Activated T-cell treated with anti-CD3 and anti-CD28 coated beads, Interleukin-2, amount 50 U/mL, for 1 hour (primary cell): ENCODE results near the gene PISD.
"Not testable (repeated sequence)": the region's sequence is repeated elsewhere in the genome, so short reads cannot be mapped to it uniquely, and the experiment has no call there.

Experiments
- DNase-seq: peaks from one replicate; pipeline ENCODE4 v3.0.0-alpha.2; 2020

Gene PISD

DNA sequence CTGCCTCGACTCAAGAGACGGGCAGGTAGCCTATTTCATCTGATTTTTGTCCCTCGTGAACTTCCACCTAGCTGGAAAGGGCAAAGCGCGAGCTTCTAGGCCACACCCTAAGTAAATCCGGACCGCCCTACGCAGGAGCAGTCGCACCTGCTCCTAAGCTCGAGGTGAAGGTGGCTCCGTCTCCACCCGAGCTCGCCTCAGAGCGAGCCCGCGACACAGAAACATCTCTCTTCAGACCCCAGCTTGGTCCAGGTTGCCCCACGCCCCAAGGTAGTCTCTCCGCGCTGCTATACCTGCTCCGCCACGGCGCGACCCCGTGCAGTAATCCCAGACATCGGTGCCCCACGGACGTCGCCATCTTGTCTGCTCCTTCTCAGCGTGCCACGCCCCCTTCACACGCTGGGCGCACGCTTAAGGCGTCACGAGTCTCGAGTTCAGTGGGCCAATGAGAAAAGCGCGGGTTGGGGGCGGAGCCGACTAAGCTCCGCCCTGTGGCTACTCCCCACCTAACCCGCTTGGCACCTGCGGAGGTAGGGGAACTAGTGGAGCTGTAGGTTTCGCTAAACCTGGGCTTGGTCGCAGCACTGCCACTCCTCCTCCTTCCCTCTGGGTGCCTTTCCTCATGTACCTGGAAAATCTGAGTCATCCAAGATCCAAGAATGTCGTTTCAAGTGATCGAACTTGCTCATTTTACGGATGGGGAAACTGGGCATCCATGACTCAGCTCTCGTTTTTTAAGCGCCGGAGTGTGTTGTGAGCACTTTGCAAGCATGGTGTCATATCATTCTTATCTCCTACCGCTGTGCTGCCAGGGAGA lies at the start of gene PISD:
TSS of gene PISD (minus strand) at position 365 of the 817 bp plus-strand sequence. CDS start at position 358, 7 bp downstream.
- peak; percentile 98 for DNase-seq

DNA sequence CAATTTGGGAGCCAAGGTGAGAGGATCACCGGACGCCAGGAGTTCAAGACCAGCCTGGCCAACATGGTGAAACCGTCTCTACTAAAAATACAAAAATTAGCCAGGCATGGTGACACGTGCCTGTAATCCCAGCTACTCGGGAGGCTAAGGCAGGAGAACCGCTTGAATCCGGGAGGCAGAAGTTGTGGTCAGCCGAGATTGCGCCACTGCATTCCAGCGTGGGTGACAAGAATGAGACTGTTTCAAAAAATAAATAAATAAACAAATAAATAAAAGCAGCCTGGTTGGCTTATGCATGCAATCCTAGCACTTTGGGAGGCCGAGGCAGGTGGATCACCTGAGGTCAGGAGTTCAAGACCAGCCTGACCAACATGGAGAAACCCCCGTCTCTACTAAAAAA lies 49.2 kb upstream of the PISD start:
- not testable (repeated sequence) for DNase-seq

DNA sequence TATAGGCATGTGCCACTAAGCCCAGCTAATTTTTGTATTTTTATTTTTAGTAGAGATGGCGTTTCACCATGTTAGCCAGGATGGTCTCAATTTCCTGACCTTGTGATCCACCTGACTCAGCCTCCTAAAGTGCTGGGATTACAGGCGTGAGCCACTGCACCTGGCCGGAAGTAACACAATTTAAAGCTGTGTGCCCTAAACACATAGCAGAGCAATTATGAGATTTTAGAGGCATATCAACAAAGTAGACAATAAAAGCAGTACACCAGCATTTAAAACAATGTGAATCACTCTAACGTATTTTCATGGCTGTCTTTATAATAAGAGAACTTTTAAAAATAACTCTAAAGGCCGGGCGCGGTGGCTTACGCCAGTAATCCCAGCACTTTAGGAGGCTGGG lies 45.5 kb upstream of the PISD start:
- no peak for DNase-seq

DNA sequence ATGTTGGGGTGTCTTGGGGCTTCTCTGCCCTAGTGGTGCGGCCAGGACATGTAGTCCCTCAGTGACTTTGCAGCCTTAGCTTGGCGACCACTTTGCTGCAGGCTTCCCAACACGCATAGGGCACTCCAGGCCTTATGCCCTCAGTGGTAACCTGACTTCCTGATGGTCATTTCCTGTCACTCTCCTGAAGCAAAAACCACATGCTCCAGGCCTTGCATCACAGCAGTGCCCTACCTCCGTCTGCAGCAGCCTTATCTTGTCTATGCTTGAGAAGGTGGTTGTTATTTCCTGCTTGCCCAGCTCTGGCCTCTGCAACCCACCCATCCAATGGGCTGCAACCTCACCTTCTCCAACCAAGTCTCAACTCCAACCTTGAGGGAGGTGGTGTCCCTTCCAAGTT lies 33.4 kb upstream of the PISD start:
- no peak for DNase-seq

DNA sequence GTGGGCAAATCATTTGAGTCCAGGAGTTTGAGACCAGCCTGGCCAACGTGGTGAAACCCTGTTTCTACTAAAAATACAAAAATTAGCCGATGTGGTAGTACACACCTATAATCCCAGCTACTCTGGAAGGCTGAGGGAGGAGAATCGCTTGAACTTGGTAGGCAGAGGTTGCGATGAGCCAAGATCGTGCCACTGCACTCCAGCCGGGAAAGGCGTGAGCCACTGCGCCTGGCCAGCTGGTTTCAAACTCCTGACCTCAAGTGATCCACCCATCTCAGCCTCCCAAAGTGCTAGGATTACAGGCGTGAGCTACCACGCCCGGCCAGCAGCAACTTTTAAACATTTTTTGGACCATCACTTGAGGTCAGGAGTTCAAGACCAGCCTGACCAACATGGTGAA lies 32.0 kb upstream of the PISD start:
- DNase-seq: not testable (repeated sequence)

DNA sequence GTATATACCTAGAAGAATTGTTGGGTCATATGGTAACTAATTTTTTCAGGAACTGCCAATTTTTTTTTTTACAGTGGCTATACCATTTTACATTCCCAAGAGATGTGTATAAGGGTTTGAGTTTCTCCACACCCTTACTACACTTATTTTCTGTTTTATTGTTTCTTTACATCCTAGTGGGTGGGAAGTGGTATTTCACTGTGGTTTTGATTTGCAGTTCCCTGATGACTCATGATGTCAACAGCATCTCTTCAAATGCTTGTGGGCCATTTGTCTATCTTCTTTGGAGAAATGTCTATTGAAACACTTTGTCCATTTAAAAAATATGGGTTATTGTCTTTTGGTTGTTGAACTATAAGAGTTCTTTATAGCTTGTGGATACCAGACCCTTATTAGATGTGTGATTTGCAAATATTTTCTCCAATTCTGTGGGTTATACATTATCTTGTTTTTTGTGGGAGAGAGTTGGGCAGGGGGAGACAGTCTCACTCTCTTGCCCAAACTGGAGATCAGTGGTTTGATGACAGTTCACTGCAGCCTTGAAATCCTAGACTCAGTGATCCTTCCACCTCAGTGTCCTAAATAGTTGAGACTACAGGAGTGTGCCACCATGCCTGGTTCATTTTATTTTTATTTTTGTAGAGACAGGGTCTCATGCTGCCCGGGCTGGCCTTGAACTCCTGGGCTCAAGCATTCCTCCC lies 30.3 kb upstream of the PISD start:
- DNase-seq: no peak

DNA sequence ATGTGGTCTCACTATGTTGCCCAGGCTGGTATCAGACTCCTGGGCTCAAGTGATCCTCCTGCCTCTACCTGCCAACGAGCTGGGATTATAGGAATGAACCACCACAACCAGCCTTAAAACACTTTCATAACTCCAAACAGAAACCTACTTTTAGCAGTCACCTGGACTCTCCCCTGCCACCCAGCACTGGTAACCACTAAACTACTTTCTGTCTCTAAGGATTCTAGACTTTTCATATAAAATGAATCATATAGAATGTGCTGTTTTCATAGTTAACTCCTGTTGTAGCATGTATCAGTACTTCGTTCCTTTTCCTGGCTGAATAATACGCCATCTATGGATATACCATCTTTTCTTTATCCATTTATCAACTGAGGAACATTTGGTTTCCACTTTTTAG lies 29.4 kb upstream of the PISD start:
- DNase-seq: no peak

DNA sequence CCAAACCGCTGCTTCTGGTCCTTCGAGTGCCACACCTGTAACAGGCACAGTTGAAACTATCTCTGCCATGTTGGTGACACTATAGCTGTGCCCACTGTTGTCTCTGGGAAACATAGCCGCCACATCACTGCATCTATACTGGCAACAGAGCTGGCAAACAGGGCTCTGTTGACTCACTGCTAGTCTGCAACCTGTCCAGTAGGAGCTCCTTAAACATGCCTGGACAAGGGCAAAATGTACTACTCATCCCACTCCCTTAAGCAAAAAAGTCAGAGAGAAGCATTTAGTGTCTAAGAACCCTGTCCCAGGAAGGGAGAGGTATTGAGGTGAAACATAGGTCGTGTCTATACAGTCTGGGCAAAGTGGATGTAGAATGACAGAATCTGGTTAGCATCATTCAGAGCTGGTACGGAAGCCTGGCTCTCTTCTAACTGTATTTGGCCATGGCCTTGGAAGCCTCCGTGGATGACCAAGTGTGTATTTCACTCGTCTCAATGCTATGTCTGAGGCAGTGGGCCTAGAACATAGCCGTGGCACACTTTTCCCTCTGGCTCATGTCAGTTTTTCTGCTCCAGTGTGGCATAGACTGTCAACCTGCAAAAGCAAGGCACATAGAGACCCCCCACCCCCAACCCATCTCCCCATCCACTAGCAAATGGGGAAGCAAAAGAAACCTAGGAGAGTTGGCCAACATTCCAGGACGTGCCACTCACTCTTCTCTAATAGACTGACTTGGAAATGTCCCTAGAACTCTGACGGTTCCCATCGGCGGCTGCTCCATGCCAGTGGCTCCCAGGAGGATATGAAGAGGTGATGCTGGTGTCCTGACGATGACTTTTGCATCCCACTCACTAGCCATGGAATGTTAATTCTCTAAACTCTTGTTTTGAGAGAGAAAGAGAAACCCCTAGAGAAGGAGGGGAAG lies 21.4 kb upstream of the PISD start:
- no peak for DNase-seq

DNA sequence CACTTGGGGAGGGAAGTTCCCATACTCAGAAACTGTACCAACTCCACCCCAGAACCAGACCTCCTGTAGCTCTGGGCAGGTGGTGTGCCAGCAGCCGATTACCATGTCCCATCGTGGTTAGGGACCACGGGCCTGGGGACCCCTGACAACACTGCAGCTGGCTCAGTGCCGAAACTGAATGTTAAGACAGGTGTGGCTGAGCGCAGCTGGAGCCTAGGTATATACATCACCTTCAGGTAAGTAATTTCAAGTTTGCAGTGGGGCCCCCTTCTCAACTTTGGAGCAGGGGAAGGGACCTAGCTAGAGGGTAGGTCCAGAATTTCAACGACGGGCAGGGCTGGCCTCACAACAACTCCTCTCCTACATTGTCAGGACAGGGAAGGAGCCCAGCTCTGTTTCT lies 20.7 kb upstream of the PISD start:
- no peak for DNase-seq

DNA sequence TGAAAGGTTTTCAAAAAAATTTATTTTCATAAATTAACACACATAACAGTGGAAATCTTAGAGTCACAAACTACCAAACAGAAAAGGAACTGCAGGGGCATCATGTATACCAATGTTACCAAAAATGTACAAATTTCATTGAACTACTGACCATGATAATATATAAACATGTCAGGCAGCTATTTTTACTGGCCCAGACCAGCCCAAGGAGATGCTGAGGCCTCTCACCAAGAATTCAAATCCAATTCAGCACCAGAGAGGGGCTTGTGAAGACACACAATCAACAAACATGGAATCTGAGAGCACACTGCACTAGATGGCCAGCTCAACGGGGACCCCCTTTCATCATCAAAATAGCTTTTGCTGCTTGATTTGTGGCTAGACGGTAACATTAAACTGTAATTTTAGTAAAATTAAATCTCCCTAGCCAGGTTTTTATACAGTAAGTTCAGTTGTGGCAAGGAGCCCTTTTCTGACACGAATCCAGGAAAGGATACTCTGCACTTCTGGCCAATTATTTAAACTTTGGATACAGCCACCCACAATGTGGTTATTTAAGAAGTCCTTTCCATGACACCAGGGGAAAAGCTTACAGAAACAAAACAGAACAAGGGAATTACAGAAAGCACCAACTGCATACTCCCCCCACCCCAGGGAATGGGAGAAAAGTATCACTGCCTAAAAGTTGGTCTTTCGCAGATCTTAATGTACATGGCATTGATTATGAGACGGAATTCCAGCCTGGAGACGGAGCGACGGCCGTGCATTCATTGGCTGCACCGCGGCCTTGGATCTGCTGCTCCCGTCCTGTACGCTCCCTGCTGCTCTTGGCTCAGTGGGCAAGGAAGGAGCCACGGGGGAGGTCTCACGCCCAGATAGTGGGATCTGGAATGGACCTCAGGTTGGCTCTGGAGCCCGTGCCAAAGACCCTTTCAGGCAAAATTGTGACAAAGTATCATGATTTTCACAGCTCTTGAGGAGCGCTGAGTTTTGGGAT lies 19.6 kb upstream of the PISD start:
- DNase-seq: no peak

DNA sequence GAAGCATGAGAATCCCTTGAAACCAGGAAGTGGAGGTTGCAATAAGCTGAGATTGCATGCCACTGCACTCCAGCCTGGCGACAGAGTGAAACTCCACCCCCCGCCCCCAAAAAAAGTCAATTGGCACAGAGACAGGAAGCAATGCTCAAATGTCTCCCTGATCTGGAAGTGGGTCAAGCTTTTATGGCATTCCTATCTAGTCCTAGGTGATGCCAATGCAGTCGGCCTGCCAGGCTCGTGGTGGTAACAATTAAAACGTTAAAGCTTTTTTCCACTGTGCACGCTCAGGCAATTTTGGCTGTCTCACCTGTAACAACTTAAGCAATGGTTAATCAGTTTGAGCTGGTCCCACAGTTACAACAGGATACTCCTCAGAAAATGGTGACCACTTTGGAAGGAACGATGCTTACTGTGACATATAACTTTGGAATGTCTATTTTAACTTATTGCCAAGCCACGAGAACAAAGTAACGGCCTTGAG lies 18.9 kb upstream of the PISD start:
- DNase-seq: no peak

DNA sequence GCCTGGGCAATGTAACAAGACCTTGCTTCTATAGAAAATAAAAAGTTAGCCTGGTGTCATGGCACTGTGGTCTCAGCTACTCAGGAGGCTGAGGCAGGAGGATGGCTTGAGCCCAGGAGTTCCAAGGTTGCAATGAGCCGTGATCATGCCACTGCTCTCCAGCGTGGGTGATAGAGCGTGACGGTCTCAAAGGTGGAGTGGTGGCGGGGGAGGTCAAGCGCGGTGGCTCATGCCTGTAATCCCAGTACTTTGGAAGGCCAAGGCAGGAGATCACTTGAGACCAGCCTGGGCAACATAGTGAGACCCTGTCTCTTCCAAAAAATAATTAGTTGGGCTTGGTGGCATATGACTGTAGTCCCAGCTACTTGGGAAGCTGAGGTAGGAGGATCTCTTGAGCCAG lies 16.7 kb upstream of the PISD start:
- no peak for DNase-seq

DNA sequence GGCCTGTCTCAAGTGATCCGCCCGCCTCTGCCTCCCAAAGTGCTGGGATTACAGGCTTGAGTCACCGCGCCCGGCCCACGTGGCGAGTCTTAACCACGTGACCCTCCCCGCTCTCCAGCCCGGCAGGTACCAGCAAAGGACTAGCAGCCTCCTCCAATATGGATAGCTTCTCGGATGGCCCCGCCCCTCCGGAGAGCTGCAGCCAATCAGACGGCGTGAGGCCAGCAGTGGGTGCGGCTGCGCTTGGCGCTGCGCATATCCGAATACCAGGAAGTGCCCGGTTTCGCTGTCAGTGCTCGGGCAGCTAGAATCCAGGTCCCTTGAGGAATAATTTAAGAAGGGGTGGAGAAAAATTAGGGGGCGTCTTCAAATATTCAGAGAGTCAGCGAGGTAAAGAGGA lies 14.7 kb upstream of the PISD start:
- peak; percentile 92 for DNase-seq

DNA sequence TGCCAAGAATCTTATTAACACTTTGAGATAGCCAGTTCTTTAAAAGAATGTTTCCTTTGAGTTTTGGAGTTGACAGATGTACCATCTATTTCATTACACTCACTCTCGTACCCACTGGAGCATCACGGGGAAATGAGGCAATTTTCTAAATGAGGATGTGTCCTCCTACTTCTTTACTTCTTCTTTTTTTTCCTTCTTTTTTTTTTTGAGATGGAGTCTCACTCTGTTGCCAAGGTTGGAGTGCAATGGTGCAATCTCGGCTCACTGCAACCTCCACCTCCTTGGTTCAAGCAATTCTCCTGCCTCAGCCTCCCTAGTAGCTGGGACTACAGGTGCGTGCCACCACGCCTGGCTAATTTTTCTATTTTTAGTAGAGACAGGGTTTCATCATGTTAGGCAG lies 12.2 kb upstream of the PISD start:
- DNase-seq: not testable (repeated sequence)

DNA sequence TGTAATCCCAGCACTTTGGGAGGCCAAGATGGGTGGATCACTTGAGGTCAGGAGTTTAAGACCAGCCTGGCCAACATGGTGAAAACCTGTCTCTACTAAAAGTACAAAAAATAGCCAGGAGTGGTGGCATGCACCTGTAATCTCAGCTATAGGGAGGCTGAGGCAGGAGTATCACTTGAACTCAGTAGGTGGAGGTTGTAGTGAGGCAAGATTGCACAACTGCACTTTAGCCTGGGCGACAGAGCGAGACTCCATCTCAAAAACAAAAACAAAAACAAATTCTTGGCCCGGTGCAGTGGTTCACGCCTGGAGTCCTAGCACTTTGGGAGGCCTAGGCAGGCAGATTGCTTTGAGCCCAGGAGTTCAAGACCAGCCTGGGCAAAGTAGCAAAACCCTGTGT lies 6.8 kb upstream of the PISD start:
- DNase-seq: not testable (repeated sequence)

DNA sequence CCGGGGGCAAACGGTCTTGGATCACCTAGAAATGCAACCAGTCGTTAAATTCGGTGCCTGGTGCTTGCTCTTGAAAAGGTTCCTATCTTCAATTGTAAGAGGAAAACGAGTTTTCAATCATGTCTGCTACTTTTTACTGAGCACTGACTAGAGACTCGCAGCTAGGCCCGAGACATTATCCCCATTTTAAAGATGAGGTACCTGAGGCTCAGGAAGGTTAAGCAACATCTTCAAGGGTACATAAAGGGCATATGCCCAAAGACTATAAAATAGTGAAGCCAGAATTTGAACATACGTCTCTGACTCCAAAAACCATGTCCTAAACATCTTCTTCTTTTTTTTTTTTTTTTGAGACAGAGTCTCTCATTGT lies 638 bp upstream of the PISD start:
- no peak for DNase-seq

DNA sequence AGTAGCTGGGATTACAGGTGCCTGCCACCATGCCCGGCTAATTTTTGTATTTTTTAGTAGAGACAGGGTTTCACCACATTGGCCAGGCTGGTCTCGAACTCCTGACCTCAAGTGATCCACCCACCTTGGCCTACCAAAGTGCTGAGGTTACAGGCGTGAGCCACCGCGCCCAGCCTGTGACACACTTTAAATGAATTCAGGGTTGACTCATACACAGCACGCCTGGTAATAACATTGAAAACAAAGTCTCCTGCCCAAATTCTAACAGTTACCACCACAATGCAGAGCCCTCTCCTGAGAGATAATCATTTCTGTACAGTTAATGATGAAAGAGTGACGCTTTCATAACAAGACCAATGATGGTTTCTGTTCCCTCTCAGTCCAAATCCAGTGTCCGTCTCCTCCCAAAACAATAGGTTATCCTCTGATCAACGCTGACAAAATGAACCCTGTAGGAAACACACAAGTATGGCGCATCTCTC lies 1.1 kb downstream of the PISD start:
- DNase-seq: not testable (repeated sequence)

DNA sequence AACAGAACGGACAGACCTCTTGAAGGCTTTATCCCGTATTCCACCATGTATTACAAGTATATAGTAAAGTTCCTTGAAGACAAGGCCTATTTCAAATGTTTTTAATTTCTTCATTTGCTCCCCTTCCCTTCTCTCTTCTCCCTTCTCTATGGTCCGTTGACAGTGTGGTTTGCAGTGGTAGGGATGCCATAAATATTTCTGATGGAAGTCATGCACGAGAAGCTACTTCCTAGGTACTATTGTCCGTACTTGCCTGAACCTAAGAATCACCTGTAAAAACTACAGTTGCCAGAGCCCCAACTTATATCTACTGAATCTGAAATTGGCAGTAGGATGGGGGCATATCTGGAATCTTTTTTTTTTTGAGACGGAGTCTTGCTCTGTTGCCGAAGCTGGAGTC lies 2.8 kb downstream of the PISD start:
- no peak for DNase-seq

DNA sequence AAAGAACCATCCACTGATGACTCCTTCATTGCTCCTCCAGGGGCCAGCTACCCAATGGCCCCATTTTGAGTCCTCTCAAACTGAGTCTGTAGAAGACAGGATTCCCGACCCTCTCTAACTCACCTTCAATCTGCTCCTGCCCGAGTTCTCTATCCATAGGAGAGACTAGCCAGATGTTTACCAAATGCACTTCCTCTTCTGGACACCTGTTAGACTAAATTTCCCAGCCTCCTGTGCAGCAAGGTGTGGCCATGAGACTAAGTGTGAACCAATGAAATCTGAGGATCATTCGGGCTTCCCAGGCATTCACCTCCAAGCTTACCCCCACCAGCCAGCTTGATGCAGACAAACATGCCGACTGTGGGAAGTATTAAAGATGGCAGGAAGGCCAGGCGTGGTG lies 7.6 kb downstream of the PISD start:
- no peak for DNase-seq

DNA sequence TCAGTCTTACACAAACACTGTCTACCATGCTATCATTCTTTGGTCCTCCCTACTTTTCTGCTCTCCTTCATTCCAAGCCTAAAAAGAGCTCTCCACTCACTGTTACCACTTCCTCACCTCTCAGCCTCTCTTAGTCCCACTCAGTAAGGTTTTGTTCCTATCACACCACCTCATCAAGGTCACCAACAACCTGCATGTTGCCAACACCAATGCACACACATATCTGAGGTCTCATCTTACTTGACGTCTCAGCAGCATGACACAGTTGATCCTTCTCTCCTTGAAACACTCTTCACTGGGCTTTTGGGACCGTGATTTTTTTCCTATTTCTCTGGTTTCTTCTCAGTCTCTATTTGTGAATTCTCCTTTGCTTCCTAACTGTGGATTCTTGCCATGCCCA lies 8.1 kb downstream of the PISD start:
- no peak for DNase-seq

DNA sequence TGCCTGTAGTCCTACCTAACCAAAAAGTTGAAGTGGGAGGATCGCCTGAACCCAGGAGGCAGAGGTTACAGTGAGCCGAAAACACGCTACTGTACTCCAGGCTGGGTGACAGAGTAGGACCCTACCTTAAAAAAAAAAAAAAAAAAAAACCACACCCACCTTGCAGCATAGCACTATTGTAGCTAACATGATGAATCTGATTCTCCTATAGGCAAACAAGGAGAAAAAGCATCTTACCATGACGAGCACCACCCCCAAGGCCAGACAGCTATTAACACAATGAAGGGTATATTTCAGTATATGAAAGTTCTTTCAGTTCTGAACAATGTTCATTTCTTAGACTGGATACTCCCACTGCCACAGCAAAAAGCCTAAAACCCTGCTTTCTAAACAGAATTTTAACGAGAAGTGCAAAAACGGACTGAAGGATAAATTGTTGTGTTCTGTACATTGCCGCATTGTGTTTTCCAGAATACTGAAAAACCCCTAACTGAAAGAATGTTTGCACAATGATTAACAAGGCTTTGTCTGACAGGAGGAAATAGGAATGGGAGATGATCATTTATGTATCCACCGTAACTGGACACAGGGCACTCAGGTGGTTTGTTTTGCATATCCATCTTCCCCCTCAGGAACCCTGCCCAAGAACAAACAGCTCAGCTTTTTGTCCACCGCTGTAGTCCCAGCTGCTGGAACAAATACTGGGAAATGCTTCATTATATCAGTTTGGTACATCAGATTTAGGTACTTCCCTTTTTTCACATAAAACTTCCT lies 8.9 kb downstream of the PISD start:
- no peak for DNase-seq
